Ovary (tissue), 9 donors: ENCODE measurements around the gene NPM1. TPM values are rescaled to one million over a fixed set of nuclear protein-coding genes. Genes with fewer than 3 reads are reported as not detected.
"Not testable (repeated sequence)": the region's sequence is repeated elsewhere in the genome, so short reads cannot be mapped to it uniquely, and the experiment has no call there.

Experiments
- DNase-seq, 5 donors: peaks; one replicate each; pipeline ENCODE4 v3.0.0-alpha.2; 2019 to 2020
- H3K27ac ChIP-seq, 2 donors: fragments of 200-600 bp; one replicate each; pipeline versions ENCODE4 v1.5.1 to v1.8.0; 2019 to 2022
- H3K27me3 ChIP-seq: fragments of 200-600 bp; one replicate; pipeline ENCODE4 v1.8.0; 2022
- H3K36me3 ChIP-seq: fragments of 200-600 bp; sonication (generic); one replicate; pipeline ENCODE4 v1.5.1; 2019
- H3K4me1 ChIP-seq: one replicate; pipeline ENCODE4 v1.8.1; 2013; ENCODE audit warnings: mild to moderate bottlenecking, moderate library complexity; ENCODE audit not compliant: insufficient read depth
- H3K4me3 ChIP-seq: fragments of 200-600 bp; sonication (generic); one replicate; pipeline ENCODE4 v1.5.1; 2017
- H3K9me3 ChIP-seq, 2 donors: fragments of 200-600 bp in 1 of 2; sonication (generic) in 1 of 2; one replicate each; pipeline versions ENCODE4 v1.5.1 to v1.8.1; 2013 to 2019; ENCODE audit warnings: mild to moderate bottlenecking in 1 of 2, moderate library complexity in 1 of 2
- CTCF ChIP-seq, 3 donors: fragments of 450-650 bp in 2 of 3; fragments of 200-600 bp in 1 of 3; IDR thresholded peaks; one replicate each; pipeline versions ENCODE4 v1.5.1 to v1.8.0; 2016 to 2022; ENCODE audit warnings: antibody characterized with exemption in 3 of 3, mild to moderate bottlenecking in 1 of 3
- EP300 ChIP-seq: sonication (generic); formaldehyde crosslinking; IDR thresholded peaks from one replicate; pipeline ENCODE4 v1.6.1; 2017; ENCODE audit warnings: antibody characterized with exemption
- POLR2A ChIP-seq: fragments of 450-650 bp; IDR thresholded peaks from one replicate; pipeline ENCODE4 v1.6.1; 2017; ENCODE audit warnings: antibody characterized with exemption, mild to moderate bottlenecking, moderate library complexity
- WGBS, 3 donors: extraction: QIAGEN DNeasy Blood & Tissue Kit in 1 of 3; methylation state at CpG; one replicate each; pipeline versions ENCODE4 v1.1.5 to v1.1.7; 2013 to 2017; 5-methylcytosine and 5-hydroxymethylcytosine counted together
- intact Hi-C, 4 donors: fragments of 100-400 bp; cut with DNase I; formaldehyde crosslinking; loops; one replicate each; pipeline versions ENCODE4 v1.11.0 to v1.15.1; 2022 to 2023
- polyA plus RNA-seq, 2 donors: library from polyadenylated mRNA; stranded (reverse); fragments of 200-250 nt in 1 of 2; fragments of 350-450 nt in 1 of 2; fragmentation: Illumina TruSeq in 1 of 2; extraction: RNeasy Lipid Tissue Mini Kit (QIAGEN cat#74804) in 1 of 2; gene quantifications; one replicate each; pipeline ENCODE4 v1.2.3, GENCODE V29; 2013 to 2014
- total RNA-seq, 7 donors: library from RNA; depleted of rRNA in 2 of 7; stranded (reverse); fragments of >200 nt in 2 of 7; fragmentation: NEBNext Ultra II Directional in 3 of 7; extraction: Animal tissue kit (Norgen Biotek cat#: 25700) in 3 of 7; gene quantifications; one replicate each; pipeline versions ENCODE4 v1.1.0 to v1.2.4, GENCODE V29; 2016 to 2023
- donor health status: DM: no; HTN: no; CAD: no; lungs with moderate emphysema.
- donor health status: DM: no; HTN: no; CAD: no.
- donor health status: Bipolar disorder and iron deficiency.
- donor health status: DM: yes; HTN: yes; CAD: no.
- donor health status: DM: no; HTN: no; CAD: no.
- donor health status: DM: yes; HTN: yes; CAD: no.

NPM1 gene
- total and polyA plus RNA-seq, 9 donors = 1,123 to 3,932 (median 1,741) TPM

DNA sequence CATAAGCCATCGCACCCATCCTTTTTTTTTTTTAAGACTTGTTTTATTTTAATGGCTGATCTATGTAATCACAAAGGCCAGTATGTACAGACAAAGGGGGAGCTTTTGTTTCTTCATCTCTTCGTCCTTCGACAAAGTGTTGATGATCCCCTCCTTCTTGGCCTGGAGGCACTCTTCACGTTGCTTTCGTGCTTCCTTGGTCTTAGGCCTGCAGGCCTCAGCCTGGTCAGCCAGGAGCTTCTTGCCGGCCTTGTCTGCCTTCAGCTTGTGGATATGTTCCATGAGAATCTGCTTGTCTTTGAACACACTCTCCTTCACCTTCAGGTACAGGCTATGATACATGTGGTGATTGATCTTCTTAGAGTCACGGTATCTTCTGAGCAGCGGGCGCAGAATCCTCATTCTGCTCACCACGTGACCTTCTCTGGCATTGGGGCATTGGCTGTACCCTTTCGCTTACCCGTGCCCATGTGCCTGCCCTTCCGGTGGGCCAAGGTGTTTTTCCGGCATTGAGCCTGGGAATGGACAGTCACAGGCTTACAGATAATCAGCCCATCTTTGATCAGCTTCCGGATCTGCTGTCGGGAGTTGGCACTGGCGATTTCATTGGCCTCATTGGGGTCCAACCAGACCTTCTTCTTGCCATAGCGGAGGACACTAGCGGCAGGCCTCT is 42.6 kb upstream of the NPM1 start:
- no peaks in the 10 kb centered on the region for H3K9me3 ChIP-seq
- 91 to 92% (median 91%) methylated on average over 19 of the region's 19 CpGs for WGBS, 3 donors
- H3K27ac ChIP-seq = no peak overlapping the region
- H3K4me3 ChIP-seq = no peak overlapping the region
- H3K36me3 ChIP-seq = no peaks in the 10 kb centered on the region
- no peaks in the 10 kb centered on the region for H3K4me1 ChIP-seq
- DNase-seq = no peak
- no peak for TF ChIP-seq POLR2A
- no peak for TF ChIP-seq EP300
- no peak for TF ChIP-seq CTCF (IDR thresholded peaks at IDR 0.05)
- intact Hi-C loops = no loop called here
- no peaks in the 10 kb centered on the region for H3K27me3 ChIP-seq

GRCh38 chr5:171351536-171352073 is 36.0 kb upstream of the NPM1 start:
- TF ChIP-seq POLR2A (no peak), CTCF (IDR thresholded peaks at IDR 0.05) (no peak), EP300 (no peak)
- no peak for DNase-seq
- Histone ChIP-seq H3K4me1 (no peaks in the 10 kb centered on the region), H3K27me3 (no peaks in the 10 kb centered on the region), H3K36me3 (no peaks in the 10 kb centered on the region), H3K4me3 (no peak overlapping the region), H3K27ac (no peak overlapping the region), H3K9me3 (no peaks in the 10 kb centered on the region)
- intact Hi-C loops = no loop called here
- WGBS, 3 donors = 70 to 80% (median 77%) methylated on average over 7 of the region's 7 CpGs

- H3K36me3 ChIP-seq = no peaks in the 10 kb centered on the region
- TF ChIP-seq EP300 (no peak), POLR2A (no peak), CTCF (IDR thresholded peaks at IDR 0.05) (no peak)
- WGBS, 3 donors = 90 to 96% (median 90%) methylated on average over 5 of the region's 5 CpGs
- no peaks in the 10 kb centered on the region for H3K4me1 ChIP-seq
- no peaks in the 10 kb centered on the region for H3K27me3 ChIP-seq
- no peak for DNase-seq
- intact Hi-C loops = no loop called here
- H3K4me3 ChIP-seq = no peak overlapping the region
- no peak overlapping the region for H3K27ac ChIP-seq
- no peaks in the 10 kb centered on the region for H3K9me3 ChIP-seq
Observed at GRCh38 chr5:171355302-171355724, 32.3 kb upstream of the NPM1 start.

DNA sequence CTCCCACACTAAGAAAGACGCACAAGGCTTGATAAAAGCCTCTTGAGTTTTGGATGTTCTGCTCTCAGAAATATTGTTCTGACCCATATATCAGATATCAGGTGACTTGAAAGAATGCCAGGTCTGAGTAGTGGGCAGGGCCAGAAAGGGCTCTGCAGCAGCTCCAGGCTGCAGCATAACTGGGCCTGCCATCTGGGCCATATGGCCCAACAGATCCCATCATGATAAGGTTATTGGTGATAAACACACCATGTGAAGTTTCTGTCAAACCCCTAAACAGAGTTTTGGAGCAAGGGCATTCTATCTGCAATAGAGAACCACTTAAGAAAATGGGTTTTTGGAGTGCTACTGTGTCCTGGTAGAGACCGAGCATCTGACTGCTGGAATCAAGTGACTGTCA is 29.8 kb upstream of the NPM1 start:
- Histone ChIP-seq H3K4me1 (no peaks in the 10 kb centered on the region), H3K9me3 (no peaks in the 10 kb centered on the region), H3K4me3 (no peak overlapping the region), H3K36me3 (no peaks in the 10 kb centered on the region), H3K27ac (no peak overlapping the region), H3K27me3 (no peaks in the 10 kb centered on the region)
- intact Hi-C loops = no loop called here
- TF ChIP-seq EP300 (no peak), CTCF (IDR thresholded peaks at IDR 0.05) (no peak), POLR2A (no peak)
- DNase-seq = no peak
- 71 to 83% (median 82%) methylated on average over 2 of the region's 2 CpGs for WGBS, 3 donors

GRCh38 chr5:171361151-171361550 is 26.5 kb upstream of the NPM1 start:
- H3K4me1 ChIP-seq, intact Hi-C loops, H3K27me3 ChIP-seq, H3K27ac ChIP-seq, H3K36me3 ChIP-seq, H3K9me3 ChIP-seq, H3K4me3 ChIP-seq, DNase-seq: not testable (repeated sequence)
- 43 to 70% (median 50%) methylated on average over 7 of the region's 7 CpGs for WGBS, 3 donors

DNA sequence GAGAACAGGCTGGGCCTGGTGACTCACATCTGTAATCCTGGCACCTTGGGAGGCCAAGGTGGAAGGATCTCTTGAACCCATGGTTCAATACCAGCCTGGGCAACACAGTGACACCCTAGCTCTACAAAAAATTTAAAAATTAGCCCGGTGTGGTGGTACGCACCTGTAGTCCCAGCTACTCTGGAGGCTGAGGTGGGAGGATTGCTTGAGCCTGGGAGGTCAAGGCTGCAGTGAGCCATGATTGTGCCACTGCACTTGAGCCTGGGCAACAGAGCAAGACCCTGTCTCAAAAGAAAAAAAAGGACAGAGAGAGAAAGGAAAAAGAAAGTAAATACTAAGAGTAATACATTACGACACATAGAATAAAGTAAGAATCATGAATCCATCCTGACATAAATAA is 24.4 kb upstream of the NPM1 start:
- H3K27me3 ChIP-seq, H3K36me3 ChIP-seq, H3K27ac ChIP-seq, H3K4me1 ChIP-seq, H3K4me3 ChIP-seq, DNase-seq, intact Hi-C loops, H3K9me3 ChIP-seq: not testable (repeated sequence)
- 93 to 96% (median 96%) methylated on average over 3 of the region's 3 CpGs for WGBS, 3 donors
